GM18520 (cell line): ENCODE measurements around the gene TNFAIP2.
"Not testable (repeated sequence)": the region's sequence is repeated elsewhere in the genome, so short reads cannot be mapped to it uniquely, and the experiment has no call there.

Experiments
- ATAC-seq: cut with Tn5 transposase; IDR thresholded peaks from one replicate; pipeline ENCODE4 v1.9.1; 2021; ENCODE audit not compliant: unreplicated experiment

The TNFAIP2 gene

GRCh38 chr14:103149351-103150237, 26.3 kb downstream of the TNFAIP2 start:
- no peak for ATAC-seq

- no peak for ATAC-seq
These were observed 28.1 kb downstream of the TNFAIP2 start for GRCh38 chr14:103151270-103151945.

- no peak for ATAC-seq
These were observed 31.7 kb downstream of the TNFAIP2 start for GRCh38 chr14:103155010-103155409.

GRCh38 chr14:103155416-103155815, 32.2 kb downstream of the TNFAIP2 start:
- ATAC-seq = not testable (repeated sequence)

GRCh38 chr14:103155826-103156394, 32.6 kb downstream of the TNFAIP2 start:
- ATAC-seq = no peak

- no peak for ATAC-seq
These were observed 33.6 kb downstream of the TNFAIP2 start for GRCh38 chr14:103156651-103157378.

GRCh38 chr14:103157969-103158368, 34.7 kb downstream of the TNFAIP2 start:
- ATAC-seq = no peak

- no peak for ATAC-seq
These were observed 35.4 kb downstream of the TNFAIP2 start for GRCh38 chr14:103158688-103159087.

- no peak for ATAC-seq
These were observed 37.2 kb downstream of the TNFAIP2 start for GRCh38 chr14:103160321-103161053.

GRCh38 chr14:103161054-103161397, 37.8 kb downstream of the TNFAIP2 start:
- ATAC-seq = no peak

- no peak for ATAC-seq
These were observed 39.9 kb downstream of the TNFAIP2 start for GRCh38 chr14:103163199-103163598.

- no peak for ATAC-seq
These were observed 40.7 kb downstream of the TNFAIP2 start for GRCh38 chr14:103164006-103164405.

GRCh38 chr14:103164779-103165178, 41.5 kb downstream of the TNFAIP2 start:
- no peak for ATAC-seq

- no peak for ATAC-seq
These were observed 42.1 kb downstream of the TNFAIP2 start for GRCh38 chr14:103165323-103165722.

- ATAC-seq = no peak
These were observed 46.7 kb downstream of the TNFAIP2 start for GRCh38 chr14:103169954-103170353.

GRCh38 chr14:103171206-103171605, 47.9 kb downstream of the TNFAIP2 start:
- ATAC-seq = not testable (repeated sequence)

- no peak for ATAC-seq
These were observed 49.7 kb downstream of the TNFAIP2 start for GRCh38 chr14:103172921-103173320.

GRCh38 chr14:103173887-103174286, 50.6 kb downstream of the TNFAIP2 start:
- ATAC-seq = not testable (repeated sequence)

GRCh38 chr14:103176176-103176575, 52.9 kb downstream of the TNFAIP2 start:
- not testable (repeated sequence) for ATAC-seq

- no peak for ATAC-seq
These were observed 54.1 kb downstream of the TNFAIP2 start for GRCh38 chr14:103177376-103177775.

GRCh38 chr14:103178521-103178920, 55.3 kb downstream of the TNFAIP2 start:
- no peak for ATAC-seq
